ENCODE measurements around the gene RPL10.

The RPL10 gene

DNA sequence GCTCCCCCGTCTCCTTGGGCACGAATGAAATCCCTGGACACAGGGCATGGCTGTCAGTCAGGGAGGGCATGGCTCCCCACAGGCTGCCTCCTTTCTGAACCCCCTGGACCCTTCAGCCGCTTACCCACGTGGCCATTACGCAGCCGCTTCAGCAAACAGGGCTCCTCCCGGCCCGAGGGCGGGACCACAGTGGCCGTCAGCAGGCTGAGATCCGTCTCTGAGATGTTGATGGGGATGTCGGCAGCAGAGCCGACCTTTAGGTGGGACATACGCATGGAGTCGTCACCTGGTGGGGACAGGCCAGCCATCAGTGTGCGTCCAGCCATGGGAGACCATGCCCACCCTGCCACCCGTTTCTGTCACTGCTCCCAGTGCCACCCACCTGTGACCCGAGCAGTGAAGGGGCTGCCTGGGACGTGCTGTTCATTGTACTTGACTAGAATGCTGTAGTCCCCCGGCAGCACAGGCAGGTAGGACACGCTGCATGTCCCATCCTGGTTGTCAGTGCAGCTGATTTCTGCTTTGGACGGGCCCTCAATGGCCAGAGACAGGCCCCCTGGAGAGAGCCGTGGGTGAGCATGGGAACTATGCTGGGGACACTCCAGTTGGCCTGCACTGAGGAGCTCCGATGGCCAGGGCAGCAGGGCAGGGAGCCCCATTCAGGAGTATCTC lies 44.9 kb upstream of the RPL10 start:
- Histone ChIP-seq H3K27ac (ENCODE audit: low read length) (no peak overlapping the region), H3K4me3 (ENCODE audit: low read length) (no peak overlapping the region), H3K9me3 (ENCODE audit: insufficient read depth, low read length) (no peaks in the 10 kb centered on the region), H3K36me3 (replicated peaks; ENCODE audit: low read depth, low read length) (peaks cover 32% of the 10 kb centered on the region), H3K9ac (ENCODE audit: low read length) (no peak overlapping the region), H3K27me3 (ENCODE audit: low read depth, low read length) (no peaks in the 10 kb centered on the region), H3K4me1 (ENCODE audit: low read length) (no peaks in the 10 kb centered on the region), H3K4me2 (ENCODE audit: low read length) (no peak overlapping the region), H3K79me2 (ENCODE audit: low read length) (no peaks in the 10 kb centered on the region), H4K20me1 (ENCODE audit: insufficient read depth, low read length) (no peaks in the 10 kb centered on the region), H2AFZ (ENCODE audit: low read depth, low read length) (no peak overlapping the region)
- TF ChIP-seq, protein P1, sequence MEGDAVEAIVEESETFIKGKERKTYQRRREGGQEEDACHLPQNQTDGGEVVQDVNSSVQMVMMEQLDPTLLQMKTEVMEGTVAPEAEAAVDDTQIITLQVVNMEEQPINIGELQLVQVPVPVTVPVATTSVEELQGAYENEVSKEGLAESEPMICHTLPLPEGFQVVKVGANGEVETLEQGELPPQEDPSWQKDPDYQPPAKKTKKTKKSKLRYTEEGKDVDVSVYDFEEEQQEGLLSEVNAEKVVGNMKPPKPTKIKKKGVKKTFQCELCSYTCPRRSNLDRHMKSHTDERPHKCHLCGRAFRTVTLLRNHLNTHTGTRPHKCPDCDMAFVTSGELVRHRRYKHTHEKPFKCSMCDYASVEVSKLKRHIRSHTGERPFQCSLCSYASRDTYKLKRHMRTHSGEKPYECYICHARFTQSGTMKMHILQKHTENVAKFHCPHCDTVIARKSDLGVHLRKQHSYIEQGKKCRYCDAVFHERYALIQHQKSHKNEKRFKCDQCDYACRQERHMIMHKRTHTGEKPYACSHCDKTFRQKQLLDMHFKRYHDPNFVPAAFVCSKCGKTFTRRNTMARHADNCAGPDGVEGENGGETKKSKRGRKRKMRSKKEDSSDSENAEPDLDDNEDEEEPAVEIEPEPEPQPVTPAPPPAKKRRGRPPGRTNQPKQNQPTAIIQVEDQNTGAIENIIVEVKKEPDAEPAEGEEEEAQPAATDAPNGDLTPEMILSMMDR (IDR thresholded peaks at IDR 0.05; ENCODE audit: low read depth, low read length), result no peak
- no peak for TF ChIP-seq EZH2phosphoT487 (IDR thresholded peaks at IDR 0.05; ENCODE audit: low read depth)

DNA sequence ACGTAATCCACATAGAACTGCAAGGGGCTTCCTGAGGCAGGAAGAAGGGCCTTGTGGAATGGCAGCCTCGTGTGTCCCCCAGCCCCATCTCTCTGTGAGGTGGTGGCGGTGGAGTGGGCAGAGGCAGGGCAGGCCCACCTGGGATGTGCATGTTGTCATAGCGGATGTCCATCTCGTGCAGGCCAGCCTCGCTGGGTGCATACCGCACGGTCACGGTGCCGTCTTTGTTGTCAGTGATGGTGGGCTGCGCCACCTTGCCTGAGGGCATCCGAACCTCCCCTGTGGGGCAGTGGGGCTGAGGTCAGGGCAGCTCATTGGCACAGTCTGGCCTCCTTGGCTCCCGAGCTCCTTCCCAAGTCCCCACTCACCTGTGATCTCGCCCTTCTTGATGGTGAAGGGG lies 44.2 kb upstream of the RPL10 start:
- Histone ChIP-seq H3K4me2 (ENCODE audit: low read length) (no peak overlapping the region), H2AFZ (ENCODE audit: low read depth, low read length) (no peak overlapping the region), H3K27me3 (ENCODE audit: low read depth, low read length) (no peaks in the 10 kb centered on the region), H3K9me3 (ENCODE audit: insufficient read depth, low read length) (no peaks in the 10 kb centered on the region), H4K20me1 (ENCODE audit: insufficient read depth, low read length) (no peaks in the 10 kb centered on the region), H3K36me3 (replicated peaks; ENCODE audit: low read depth, low read length) (peaks cover 33% of the 10 kb centered on the region), H3K79me2 (ENCODE audit: low read length) (no peaks in the 10 kb centered on the region), H3K4me3 (ENCODE audit: low read length) (no peak overlapping the region), H3K4me1 (ENCODE audit: low read length) (no peaks in the 10 kb centered on the region), H3K9ac (ENCODE audit: low read length) (no peak overlapping the region), H3K27ac (ENCODE audit: low read length) (no peak overlapping the region)
- TF ChIP-seq, protein P1 (IDR thresholded peaks at IDR 0.05; ENCODE audit: low read depth, low read length), result no peak
- TF ChIP-seq EZH2phosphoT487 (IDR thresholded peaks at IDR 0.05; ENCODE audit: low read depth), result no peak

DNA sequence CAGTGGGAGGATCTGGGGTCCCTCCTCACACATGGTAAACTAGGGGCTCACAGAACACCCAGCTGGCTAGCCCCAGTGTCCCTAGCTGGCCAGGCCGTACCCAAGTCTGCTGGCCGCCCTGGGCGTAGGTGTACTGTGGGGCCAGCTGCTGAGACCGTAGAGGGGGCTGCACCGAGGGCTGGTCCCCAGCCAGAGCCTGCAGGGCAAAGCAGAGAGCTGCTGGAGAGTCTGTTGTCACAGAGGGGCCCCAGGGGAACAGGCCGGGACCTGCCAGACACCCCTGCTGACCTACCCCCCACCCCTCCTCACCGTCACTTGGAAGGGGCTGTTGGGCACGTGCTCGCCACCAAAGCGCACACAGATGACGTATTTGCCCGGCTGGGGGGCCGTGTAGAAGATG lies 43.7 kb upstream of the RPL10 start:
- Histone ChIP-seq H3K9ac (ENCODE audit: low read length) (no peak overlapping the region), H3K36me3 (replicated peaks; ENCODE audit: low read depth, low read length) (peaks cover 34% of the 10 kb centered on the region), H3K27me3 (ENCODE audit: low read depth, low read length) (no peaks in the 10 kb centered on the region), H3K79me2 (ENCODE audit: low read length) (no peaks in the 10 kb centered on the region), H3K4me2 (ENCODE audit: low read length) (no peak overlapping the region), H4K20me1 (ENCODE audit: insufficient read depth, low read length) (no peaks in the 10 kb centered on the region), H2AFZ (ENCODE audit: low read depth, low read length) (no peak overlapping the region), H3K27ac (ENCODE audit: low read length) (no peak overlapping the region), H3K9me3 (ENCODE audit: insufficient read depth, low read length) (no peaks in the 10 kb centered on the region), H3K4me3 (ENCODE audit: low read length) (no peak overlapping the region), H3K4me1 (ENCODE audit: low read length) (no peaks in the 10 kb centered on the region)
- TF ChIP-seq EZH2phosphoT487 (IDR thresholded peaks at IDR 0.05; ENCODE audit: low read depth), result no peak
- TF ChIP-seq, protein P1 (IDR thresholded peaks at IDR 0.05; ENCODE audit: low read depth, low read length), result no peak

- H3K79me2 ChIP-seq (ENCODE audit: low read length), result no peaks in the 10 kb centered on the region
- no peak overlapping the region for H3K4me3 ChIP-seq (ENCODE audit: low read length)
- H3K36me3 ChIP-seq (replicated peaks; ENCODE audit: low read depth, low read length), result peaks cover 34% of the 10 kb centered on the region
- TF ChIP-seq, protein P1 (IDR thresholded peaks at IDR 0.05; ENCODE audit: low read depth, low read length), result no peak
- no peak for TF ChIP-seq EZH2phosphoT487 (IDR thresholded peaks at IDR 0.05; ENCODE audit: low read depth)
- H3K27ac ChIP-seq (ENCODE audit: low read length), result no peak overlapping the region
- H3K4me2 ChIP-seq (ENCODE audit: low read length), result no peak overlapping the region
- no peaks in the 10 kb centered on the region for H4K20me1 ChIP-seq (ENCODE audit: insufficient read depth, low read length)
- H3K4me1 ChIP-seq (ENCODE audit: low read length), result no peaks in the 10 kb centered on the region
- H3K27me3 ChIP-seq (ENCODE audit: low read depth, low read length), result no peaks in the 10 kb centered on the region
- no peak overlapping the region for H2AFZ ChIP-seq (ENCODE audit: low read depth, low read length)
- H3K9ac ChIP-seq (ENCODE audit: low read length), result no peak overlapping the region
- H3K9me3 ChIP-seq (ENCODE audit: insufficient read depth, low read length), result no peaks in the 10 kb centered on the region
Observed at GRCh38 chrX:154355094-154355775, 42.9 kb upstream of the RPL10 start.
